T-helper 1 cell treated with Interleukin-12 subunit alpha and Interleukin-12 subunit beta and Interleukin-4 antibody, amounts not matched to agents 30 ng/mL and 1 ng/mL, for 36 hours (primary cell): Measurements from ENCODE around the gene KRTAP10-3. TPM values are rescaled to one million over a fixed set of nuclear protein-coding genes. Genes with fewer than 3 reads are reported as not detected.
"Not testable (repeated sequence)": the region's sequence is repeated elsewhere in the genome, so short reads cannot be mapped to it uniquely, and the experiment has no call there.

Experiments used
- intact Hi-C: fragments of 100-400 bp; cut with micrococcal nuclease; formaldehyde crosslinking; loops from one replicate; pipeline ENCODE4 v1.15.1; 2024
- total RNA-seq: library from RNA; stranded (reverse); gene quantifications from 2 replicates; pipeline ENCODE4 v1.2.3, GENCODE V29; 2022

Gene KRTAP10-3, protein sequence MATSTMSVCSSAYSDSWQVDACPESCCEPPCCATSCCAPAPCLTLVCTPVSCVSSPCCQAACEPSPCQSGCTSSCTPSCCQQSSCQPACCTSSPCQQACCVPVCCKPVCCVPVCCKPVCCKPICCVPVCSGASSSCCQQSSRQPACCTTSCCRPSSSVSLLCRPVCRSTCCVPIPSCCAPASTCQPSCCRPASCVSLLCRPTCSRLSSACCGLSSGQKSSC
- total RNA-seq: not detected in 2 replicates

DNA sequence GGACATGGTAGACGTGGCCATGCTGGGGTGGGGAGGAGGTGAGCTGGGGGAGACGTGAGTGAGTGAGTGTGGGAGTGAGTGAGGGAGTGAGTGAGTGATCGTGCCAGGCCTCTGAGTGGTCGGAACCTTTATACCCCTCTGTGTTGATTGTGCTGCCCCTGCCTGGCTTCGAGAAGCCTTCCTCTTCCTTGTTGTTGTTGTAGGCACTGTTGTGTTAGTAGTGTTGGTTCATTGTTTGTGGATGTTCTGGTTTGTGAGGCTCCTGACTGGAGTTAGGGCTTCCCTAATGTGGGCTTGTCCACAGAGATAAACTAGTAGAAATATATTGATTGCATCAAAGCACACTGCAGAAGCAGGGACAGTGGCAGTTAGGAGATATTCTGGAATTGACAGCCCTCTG, at the start of gene KRTAP10-3:
Gene KRTAP10-3 (minus strand): TSS at position 101 of the 400 bp plus-strand sequence. CDS start 80 bp downstream, at position 21.
- intact Hi-C loops: no loop called here

DNA sequence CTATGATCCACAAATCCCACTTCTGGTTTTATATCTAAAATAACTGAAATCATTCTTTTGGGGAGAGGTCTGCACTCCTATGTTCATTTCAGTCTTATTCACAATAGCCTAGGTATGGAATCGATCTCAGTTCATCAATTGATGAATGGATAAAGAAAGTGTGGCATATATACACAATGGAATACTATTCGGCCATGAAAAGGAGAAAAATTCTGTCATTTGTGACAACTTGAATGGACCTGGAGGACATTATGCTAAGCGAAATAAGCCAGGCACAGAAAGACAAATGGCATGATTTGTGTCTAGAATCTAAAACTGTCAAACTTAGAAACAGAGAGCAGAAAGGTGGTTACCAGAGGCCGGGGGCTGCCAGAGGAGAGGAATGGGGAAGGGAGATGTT, 47.9 kb upstream of the KRTAP10-3 start:
- intact Hi-C loops: no loop called here

DNA sequence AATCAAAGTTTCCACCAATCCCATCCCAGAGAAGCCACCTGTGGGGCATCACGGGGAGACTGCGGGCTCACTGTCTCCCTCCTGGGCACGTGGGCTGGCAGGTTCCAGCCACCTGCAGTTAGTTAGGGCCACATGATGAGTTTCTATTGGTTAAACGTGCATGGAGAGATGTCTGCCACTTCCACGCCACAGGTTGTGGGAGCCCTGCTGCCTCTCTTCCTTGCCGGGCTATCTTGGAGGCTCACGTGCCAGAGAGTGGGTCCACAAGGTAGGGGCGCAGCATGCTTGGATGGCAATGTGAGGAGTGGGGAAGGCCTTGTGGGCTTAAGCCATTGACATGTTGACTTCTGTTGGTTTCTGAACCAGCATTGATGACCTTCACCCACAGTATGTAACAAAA, 45.3 kb upstream of the KRTAP10-3 start:
- intact Hi-C loops: no loop called here

DNA sequence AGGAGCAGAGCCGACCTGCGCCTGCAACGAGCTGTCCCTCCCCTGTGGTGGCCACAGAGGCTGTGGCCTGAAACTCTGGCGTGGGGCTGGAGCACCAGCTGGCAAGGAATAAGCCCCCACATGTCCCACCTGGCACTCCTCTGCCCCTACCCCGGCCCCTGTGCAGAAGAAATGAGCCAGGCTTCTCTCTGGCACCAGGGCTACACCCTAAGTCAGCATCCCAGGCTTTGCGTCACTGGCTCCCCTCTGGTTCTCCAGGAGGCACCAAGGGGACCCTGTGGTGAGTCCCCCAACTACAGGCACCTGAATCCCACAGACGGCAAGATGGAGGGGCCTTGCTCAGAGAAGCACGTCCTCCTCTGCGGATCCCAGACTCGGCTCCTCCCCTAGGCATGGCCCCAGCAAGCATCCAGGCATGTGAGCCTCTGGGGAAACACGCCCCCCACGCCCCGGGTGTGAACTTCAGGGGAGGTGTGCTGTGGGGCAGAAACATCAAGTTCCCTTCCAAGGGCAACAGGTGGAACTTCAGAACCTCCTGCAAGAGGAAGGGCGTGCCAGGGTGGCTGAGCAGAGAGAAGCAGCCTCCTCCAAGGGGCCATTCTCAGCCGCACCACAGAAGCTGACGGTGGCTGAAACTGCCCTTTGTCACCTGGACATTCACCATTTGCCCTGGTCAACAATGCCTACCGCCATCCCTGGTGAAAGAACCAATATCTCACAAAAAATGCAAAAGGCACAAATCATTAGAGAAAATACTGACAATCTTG, 44.7 kb upstream of the KRTAP10-3 start:
- intact Hi-C loops: no loop called here

DNA sequence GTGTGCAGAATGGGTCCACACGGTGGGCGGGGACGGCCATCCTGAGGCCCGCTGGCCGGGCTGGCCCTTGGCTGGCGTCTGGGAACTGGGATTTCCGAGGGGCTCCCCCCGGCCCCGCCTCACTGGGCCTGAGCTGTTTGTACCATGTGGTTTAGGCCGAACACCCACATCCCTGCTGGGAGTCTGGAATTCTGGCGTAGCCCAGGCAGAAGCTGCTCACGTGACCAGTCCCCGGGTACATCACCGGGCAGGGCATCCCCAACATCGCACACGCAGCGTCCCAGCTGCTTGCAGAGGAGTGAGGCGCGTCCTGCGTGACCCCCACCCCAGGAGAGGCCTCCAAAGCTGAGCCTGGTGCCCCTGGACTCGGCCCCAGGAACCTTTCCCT, 43.9 kb upstream of the KRTAP10-3 start:
- intact Hi-C loops: no loop called here

DNA sequence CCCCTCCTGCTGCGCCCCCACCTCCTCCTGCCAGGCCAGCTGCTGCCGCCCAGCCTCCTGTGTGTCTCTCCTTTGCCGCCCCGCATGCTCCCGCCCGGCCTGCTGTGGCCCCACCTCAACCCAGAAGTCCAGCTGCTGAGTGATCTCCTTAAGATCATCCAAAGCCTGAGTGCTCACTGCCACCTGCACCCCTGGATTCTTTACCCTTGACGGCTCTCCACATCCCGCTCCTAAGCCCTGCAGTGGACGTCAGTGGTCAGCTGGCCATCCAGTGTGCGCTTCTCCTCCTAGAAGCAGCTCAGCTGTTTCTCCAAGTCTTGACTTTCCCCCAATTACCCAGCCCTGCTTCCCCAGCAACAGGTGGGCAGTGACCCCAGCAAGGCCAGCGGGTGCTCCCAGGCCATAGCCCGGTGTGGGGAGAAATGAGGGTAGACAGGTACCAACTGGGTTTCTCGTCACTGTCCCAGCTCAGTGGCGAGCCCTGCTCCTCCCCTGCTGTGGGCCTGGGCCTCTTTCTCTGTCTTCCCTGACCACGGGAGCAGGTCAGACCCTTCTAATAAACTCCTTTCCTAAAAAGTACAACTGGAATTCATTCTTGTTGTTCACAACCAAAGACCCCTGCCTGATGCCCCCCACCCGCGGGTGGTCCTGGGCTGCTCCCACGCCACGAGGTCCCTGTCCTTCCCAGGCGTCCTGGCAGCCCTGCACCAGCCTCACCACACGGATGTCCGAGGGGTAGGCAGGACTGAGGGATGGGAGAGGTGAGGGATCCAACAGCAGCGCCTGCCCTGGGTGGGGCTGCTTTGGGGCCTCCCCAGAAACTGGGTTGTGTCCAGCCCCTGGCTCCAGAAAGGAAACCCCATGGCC, 43.2 kb upstream of the KRTAP10-3 start:
- intact Hi-C loops: no loop called here

DNA sequence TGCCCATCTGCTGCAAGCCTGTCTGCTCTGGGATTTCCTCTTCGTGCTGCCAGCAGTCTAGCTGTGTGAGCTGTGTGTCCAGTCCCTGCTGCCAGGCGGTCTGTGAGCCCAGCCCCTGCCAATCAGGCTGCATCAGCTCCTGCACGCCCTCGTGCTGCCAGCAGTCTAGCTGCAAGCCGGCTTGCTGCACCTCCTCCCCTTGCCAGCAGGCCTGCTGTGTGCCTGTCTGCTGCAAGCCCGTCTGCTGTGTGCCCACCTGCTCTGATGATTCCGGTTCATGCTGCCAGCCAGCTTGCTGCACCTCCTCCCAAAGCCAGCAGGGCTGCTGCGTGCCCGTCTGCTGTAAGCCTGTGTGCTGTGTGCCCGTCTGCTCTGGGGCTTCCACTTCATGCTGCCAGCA, 42.5 kb upstream of the KRTAP10-3 start:
- intact Hi-C loops: not testable (repeated sequence)

DNA sequence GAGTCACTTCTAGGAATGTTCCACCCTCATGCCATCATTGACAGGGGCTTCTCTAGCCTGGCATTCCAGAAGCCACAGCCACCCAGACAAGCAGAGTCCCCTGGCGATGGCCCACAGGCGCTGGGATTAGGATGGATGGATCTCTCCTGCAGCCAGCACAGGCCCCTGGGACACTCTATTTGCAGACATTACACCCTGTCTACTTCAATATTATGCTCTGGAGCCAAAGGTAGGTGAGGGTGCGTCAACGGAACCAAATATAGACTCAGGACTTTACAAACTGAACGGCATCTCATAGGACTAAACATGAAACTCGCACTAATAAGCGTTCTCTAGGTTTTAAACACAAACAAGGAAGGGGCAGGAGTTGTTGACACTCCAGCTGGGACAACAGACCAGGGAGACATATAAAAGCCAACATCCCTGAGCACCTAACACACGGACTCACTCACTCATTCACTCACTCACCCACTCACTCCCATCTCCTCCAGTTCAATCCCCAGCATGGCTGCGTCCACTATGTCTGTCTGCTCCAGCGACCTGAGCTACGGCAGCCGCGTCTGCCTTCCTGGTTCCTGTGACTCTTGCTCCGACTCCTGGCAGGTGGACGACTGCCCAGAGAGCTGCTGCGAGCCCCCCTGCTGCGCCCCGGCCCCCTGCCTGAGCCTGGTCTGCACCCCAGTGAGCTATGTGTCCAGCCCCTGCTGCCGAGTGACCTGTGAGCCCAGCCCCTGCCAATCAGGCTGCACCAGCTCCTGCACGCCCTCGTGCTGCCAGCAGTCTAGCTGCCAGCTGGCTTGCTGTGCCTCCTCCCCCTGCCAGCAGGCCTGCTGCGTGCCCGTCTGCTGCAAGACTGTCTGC, 41.8 kb upstream of the KRTAP10-3 start, which contains the start of gene KRTAP10-7:
Gene KRTAP10-7 (plus strand): TSS at position 480 of the 861 bp plus-strand sequence. CDS start 25 bp downstream, at position 505.
- intact Hi-C loops: not testable (repeated sequence)

DNA sequence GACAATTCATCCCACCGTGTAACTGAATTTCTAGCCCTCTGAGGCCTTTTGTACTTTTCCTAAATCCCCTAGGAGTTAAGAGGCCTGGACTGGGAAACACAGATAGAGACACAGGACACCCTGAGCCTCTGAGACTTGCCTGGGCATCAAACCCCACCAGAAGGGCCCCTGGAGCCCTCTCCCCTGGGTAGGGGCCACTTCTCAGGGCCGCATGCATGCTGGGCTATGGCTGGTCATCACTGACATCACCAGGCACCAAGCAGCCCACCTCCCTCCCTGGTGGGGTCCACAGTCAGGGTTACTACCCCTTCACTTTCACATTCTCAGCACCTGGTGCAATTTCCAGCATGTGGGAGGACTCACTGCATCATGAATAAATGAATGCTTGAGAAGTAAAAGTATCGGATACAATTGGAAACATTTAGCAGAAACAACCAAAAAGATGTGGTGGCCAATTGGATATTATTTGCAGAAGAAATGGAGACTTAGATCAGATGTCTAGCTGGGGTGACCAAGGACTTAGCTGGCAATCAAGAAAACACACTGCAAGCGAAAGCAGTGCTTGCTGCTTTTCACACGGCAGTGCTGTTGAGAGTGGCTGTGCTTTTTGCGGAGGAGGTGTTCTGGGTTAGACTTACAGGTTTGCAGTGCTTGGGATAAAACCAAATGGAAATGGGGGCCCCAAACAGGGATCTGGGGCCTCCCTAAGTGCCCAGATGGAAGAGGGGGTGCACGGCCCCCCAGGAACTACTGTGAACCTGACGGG, 40.9 kb upstream of the KRTAP10-3 start:
- intact Hi-C loops: no loop called here

DNA sequence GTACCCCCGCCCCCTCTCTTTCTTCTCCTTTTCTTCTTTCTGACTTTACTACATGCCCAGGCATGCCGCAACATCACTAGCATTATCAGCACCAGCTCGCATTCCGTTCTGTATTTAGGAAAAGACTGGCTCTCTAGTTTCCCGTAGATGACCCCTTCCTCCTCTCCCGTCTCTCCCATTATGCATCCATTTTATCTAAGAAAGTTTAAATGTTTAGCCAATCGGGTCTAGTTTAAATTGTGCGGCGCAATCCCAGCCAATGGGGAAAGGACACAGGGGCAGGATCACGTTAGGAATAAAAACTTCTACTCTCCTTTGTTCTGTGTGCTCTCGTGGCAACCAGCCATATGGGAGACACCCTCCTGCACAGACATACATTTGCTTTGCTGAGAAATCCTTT, 39.5 kb upstream of the KRTAP10-3 start:
- intact Hi-C loops: no loop called here

DNA sequence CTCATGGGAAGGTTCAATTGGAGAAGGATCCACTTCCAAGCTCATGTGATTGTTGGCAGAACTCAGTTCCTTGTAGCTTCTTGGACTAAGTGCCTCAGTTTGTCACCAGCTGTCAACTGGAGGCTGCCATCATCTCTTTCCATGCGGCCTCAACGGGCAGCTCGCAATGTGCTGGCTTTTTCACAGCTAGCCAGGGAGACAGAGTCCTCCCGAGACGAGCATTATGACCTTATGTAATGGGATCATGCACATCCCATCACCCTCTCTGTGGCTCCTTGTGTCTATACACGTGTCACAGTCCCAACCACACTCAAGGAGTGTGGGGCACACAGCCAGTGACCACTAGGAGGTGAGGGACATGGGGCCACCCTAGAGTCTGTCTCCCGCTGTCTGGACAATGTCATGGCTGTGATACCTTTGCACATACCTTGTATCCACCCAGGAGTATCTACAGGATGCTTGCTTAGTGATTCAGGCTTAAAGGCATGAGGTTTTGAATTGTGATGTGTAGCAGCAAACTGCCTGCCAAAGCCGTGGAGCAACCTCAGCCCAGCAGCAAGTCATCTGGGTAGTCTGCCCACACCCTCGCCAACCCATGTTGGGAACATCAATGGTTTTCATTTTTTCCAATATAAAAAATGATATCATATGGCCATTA, 37.6 kb upstream of the KRTAP10-3 start:
- intact Hi-C loops: no loop called here

DNA sequence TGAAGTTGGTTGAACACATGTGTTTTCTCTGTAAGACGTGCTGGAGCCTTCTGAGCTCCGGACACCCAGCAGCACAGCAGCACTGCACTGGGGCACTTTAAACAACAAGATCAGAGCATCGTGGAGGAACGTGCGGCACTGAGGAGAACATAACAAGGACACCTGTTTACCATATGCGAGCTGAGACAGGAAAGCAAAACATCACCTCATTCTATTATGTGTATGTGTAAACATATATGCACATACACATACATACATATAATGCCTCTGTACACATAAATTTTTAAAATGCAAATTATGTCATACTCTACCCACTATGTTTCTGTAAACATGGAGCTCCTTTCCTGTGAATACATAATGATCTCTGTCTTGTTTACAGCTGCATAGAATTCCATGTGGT, 36.9 kb upstream of the KRTAP10-3 start:
- intact Hi-C loops: no loop called here

DNA sequence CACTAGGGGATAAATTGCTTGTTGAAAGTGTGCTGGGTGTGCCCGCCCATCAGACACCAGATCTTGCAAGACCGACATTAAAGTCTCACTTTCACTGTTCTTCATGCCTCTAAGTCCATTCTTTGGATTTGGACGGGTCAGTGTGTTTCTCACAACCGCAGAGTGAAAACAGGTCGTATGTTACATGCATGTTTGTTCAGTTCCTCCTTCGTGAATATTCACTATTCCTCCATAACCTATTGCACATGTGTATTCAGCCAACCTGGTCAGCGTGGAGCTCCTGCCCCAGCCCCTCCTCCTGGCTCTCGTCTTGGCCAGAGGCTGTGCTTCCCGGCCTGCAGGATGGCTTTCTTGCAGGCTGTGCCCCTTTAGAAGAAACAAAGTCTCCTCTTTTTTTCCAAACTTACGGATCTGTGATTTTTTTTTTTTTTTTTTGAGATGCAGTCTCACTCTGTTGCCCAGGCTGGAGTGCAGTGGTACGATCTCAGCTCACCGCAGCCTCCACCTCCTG, 35.9 kb upstream of the KRTAP10-3 start:
- intact Hi-C loops: no loop called here

DNA sequence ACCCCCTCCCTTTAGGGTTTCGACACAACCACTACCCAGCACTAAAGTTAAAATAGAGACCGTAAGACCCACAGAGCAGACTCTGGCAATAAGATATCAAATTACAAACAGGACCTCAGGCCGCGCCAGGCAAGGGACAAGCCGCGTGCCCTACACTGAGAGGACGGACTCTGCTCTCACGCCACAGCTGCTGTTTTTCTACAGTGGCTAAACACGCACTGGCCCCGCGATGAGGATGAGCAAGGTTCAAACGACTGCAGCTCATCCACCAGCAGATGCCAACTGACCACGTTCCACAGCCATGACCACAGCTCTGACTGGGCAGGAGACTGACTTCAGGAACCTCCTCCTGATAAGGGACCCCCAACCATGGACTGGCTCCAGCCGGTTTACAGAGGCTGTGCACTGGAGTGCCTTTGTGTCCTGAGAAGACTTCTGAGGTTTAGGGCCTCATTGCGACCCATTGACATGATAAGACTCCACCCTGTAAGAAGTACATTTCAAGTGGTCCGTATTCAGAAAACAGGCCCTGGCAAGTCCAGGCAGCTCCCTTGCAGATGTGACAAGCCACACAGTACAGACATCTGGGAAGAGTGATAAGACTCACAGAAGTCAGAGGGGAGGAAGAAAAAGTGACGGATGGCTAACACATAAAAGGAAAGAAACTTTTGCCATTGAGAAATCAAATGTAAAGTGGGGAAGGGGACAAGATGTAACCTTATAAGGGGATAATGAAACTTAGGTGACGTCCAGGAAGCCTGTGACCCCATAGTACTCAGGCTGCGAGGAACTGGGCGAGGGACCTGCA, 35.2 kb upstream of the KRTAP10-3 start:
- intact Hi-C loops: no loop called here

DNA sequence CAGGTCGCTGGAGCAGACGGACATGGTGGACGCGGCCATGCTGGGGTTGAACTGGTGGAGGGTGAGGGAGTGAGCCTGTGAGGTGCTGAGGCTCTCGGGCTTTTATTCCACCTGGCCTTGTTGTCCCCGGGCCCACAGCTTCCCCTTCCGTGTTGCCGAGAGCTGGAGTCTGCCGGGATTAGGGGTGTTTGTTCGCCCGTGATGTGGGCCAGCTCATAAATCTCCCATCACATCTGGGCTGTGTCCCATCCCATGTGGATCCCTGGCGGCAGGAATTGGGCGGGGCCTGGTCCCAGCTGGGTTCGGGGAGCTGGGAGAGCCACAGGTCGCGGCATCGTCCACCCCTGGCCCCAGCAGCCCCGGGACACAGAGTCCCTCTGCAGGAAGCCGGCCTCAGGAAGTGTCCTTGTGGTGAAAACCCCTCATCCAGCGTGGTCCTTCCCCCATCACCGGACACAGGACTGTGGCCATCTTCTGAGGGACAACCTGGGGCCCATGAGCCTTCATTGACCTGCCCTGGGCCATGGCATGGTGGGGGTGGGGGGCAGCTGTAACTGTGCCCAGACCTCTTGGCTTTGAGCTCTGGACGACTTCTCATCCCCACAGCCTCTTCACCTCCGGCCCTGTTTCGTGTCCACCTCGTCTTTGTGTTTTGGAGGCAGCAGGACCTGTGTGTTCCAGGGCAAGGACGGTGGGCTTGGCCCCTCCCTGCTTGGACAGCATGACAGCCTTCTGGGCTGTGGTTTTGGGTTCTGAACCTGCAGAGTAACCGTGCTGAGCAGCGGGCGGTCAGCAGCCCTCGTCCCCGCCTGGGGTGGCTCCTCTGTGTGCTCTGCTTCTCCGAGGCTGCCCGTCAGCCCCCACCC, 34.1 kb upstream of the KRTAP10-3 start, which contains the start of gene KRTAP10-6:
Gene KRTAP10-6 (minus strand): TSS at position 60 of the 866 bp plus-strand sequence. CDS start 21 bp downstream, at position 39.
- intact Hi-C loops: no loop called here

DNA sequence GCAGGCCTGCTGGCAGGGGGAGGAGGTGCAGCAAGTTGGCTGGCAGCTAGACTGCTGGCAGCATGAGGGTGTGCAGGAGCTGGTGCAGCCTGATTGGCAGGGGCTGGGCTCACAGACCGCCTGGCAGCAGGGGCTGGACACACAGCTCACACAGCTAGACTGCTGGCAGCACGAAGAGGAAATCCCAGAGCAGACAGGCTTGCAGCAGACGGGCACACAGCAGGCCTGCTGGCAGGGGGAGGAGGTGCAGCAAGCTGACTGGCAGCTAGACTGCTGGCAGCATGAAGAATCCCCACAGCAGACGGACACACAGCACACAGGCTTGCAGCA, 33.2 kb upstream of the KRTAP10-3 start:
- intact Hi-C loops: not testable (repeated sequence)
